GM04503 (cell line): ENCODE measurements around the gene OR2B2.
"Not testable (repeated sequence)": the region's sequence is repeated elsewhere in the genome, so short reads cannot be mapped to it uniquely, and the experiment has no call there.

Experiments
- DNase-seq: peaks from one replicate; pipeline ENCODE4 v3.0.0-alpha.2; 2012; ENCODE audit warnings: low read depth

Gene OR2B2

DNA sequence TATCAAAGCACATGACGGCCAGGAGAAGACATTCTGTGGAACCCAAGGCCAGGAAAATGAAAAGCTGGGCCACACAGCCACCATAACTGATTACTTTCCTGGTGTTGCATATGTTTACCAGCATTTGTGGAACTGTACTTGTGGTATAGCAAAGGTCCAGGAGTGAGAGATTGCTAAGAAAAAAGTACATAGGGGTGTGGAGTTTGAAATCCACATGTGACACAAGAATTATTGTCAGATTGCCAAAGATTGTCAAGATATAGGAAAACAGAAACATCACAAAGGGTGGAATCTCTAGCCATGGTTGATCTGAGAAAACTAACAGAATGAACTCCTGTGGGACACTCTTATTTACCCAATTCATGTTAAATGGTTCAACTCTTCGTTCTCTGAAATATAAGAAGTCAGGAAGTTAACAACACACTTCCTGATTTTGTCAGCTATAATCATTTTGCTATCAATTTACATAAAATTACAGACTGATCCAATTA is at the start of gene OR2B2:
TSS of gene OR2B2 (minus strand) at position 441 of the 491 bp plus-strand sequence. CDS start at position 364, 77 bp downstream.
- DNase-seq, result no peak

DNA sequence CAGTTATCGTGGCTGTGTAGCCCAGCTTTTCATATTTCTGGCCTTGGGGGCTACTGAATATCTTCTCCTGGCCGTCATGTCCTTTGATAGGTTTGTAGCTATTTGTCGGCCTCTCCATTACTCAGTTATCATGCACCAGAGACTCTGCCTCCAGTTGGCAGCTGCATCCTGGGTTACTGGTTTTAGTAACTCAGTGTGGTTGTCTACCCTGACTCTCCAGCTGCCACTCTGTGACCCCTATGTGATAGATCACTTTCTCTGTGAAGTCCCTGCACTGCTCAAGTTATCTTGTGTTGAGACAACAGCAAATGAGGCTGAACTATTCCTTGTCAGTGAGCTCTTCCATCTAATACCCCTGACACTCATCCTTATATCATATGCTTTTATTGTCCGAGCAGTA is 45.3 kb upstream of the OR2B2 start:
- no peak for DNase-seq

DNA sequence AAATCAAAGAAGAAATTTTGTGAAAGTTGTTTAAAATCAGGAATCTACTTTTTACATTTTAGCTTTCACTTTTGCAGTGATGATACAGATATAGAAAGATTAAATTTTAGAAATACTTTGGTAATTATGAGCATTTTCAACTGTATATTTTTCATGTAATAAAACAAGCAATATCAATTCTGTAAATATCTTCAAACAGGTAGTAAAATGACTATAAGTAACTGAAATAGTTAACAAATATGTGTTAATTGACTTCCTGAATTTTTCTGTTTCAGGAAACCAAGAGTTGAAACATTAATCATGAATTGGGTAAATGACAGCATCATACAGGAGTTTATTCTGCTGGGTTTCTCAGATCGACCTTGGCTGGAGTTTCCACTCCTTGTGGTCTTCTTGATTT is 44.7 kb upstream of the OR2B2 start, which contains the start of gene OR2B6:
TSS of gene OR2B6 (plus strand) at position 301 of the 400 bp plus-strand sequence. CDS start at position 301, 0 bp downstream.
- DNase-seq, result no peak

DNA sequence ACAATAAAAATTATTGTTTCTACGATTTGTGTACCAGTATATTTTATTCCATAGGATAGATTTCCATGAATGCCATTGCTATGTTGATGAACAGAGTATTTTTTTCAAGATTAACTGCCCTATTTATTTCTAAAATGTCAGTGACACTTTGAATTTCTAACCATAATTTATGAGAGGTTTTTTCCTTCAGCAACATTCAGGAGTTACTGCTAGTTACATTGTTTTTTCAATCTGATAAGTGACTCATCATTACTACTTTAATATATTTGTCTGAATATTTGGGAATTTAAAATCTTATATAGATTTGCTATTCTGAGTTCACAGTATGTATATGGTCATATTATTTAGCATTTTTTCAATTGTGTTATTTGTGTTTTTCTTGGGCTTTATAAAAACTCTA is 38.8 kb upstream of the OR2B2 start:
- DNase-seq, result no peak

DNA sequence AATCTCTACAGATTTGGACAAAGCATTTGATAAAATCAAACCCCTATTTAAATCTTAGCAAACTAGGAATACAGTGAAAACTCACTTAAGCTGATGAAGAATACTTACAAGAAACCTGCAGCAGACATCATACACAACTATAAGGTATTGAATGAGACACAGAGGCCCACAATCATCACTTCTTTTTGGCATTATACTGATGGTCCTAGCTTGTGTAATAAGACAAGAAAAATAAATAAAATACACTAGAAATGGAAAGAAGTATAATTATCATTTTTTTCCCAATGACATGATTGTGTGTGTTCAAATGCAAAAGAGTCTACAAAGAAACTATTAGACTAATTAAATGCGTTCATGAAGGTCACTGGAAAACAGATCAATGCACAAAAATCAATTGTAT is 36.0 kb upstream of the OR2B2 start:
- no peak for DNase-seq

DNA sequence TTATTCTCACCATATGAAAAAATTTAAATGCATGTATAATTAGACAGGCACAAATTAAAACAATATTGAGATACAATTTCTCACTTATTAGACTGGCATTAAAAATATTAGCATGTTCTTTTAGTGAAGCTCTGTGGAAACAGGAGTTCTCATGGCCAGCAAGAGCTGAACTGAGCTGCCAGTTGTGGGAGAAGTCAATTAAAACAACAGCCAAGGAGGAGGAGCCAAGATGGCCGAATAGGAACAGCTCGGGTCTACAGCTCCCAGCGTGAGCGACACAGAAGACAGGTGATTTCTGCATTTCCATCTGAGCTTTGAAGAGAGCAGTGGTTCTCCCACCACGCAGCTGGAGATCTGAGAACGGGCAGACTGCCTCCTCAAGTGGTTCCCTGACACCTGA is 30.9 kb upstream of the OR2B2 start:
- not testable (repeated sequence) for DNase-seq

DNA sequence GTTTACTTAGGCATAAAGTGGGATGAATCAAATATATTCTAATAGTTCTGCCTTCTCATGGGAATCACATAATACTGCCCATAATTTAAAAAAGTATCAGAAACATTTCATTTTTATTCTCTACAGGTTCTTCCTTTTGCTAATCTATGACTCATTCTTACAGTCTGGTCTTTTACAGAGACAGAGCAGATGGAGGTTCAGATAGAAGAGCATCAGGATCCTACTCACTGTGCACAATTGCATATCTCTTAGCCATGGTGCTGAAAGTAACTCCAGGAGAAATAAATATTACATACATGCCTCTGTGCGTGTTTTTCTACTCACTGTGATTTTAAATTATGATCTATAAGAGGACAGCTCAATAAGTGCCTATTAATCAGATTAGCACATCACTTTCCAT is 28.6 kb upstream of the OR2B2 start:
- DNase-seq, result no peak

DNA sequence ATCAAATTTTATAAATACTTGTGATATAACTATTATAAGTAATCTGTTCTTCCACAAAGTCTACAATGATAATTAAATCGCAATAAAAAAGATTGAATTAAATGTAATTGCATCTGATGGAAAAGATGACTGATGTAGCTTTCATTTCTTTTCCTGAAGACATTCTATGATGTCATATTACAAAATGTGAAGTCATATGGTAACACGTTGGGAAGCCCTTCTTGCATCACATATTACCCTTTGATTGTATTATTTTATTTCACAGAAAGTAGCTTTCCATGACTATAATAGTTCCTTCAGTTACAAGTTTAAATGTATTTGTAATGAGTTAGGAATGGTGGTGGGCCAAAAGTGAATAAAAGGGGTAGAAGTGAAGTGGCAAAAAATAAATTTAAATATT is 19.0 kb upstream of the OR2B2 start:
- no peak for DNase-seq

DNA sequence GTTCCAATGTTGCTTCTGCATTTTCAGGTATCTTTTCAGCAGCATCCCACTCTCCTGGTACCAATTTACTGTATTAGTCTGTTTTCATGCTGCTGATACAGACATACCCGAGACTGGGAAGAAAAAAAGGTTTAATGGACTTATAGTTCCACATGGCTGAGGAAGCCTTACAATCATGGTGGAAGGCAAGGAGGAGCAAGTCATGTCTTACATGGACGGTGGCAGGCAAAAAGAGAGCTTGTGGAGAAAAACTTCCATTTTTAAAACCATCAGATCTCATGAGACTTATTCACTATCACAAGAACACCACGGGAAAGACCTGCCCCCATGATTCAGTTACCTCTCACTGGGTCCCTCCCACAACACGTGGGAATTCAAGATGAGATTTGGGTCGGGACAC is 17.7 kb upstream of the OR2B2 start:
- not testable (repeated sequence) for DNase-seq

DNA sequence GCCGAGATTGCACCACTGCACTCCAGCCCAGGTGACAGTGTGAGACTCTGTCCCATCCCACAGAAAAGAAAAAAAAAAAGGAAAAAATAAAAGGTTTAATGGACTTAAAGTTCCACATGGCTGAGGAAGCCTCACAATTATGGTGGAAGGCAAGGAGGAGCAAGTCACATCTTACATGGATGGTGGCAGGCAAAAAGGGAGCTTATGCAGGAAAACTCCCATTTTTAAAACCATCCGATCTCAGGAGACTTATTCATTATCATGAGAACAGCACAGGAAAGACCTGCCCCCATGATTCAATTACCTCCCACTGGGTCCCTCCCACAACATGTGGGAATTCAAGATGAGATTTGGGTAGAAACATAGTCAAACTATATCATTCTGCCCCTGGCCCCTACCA is 15.8 kb upstream of the OR2B2 start:
- DNase-seq, result not testable (repeated sequence)

DNA sequence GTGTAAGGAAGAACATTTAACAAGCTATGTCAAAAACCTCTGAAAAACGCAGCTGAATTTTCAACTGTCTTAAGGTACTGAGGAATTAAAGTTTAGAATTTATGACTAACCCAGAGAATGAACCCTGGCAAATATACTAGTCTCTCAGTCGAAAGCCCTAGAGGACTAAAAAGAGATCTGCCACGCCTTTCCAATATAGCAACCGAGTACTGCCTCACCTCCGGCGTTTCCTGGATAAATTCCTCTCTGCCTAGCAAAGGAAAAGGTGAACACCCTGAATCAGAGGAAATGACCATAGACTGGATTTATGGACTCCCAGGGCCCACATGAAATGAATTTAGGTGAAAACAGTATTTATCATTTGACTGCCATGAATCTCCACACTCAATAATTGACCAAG is 12.0 kb upstream of the OR2B2 start:
- no peak for DNase-seq

DNA sequence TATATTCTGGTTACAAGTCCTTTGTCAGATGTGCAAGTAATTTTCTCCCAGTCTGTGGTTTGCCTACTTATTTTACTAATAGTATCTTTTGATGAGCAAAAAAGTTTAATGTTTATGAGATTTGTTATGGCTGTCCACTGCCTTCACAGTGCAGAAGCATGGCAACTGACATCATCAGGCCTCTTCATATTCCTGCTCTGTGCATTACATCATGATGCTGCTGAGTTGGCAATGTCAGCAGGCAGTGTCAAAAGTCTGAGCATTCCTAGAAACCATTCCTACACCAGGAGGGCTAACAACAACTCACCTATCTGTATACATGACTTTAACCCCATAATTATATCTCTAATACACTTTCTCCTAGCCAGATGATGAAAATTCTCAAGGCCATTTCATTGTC is 10.8 kb upstream of the OR2B2 start:
- no peak for DNase-seq

DNA sequence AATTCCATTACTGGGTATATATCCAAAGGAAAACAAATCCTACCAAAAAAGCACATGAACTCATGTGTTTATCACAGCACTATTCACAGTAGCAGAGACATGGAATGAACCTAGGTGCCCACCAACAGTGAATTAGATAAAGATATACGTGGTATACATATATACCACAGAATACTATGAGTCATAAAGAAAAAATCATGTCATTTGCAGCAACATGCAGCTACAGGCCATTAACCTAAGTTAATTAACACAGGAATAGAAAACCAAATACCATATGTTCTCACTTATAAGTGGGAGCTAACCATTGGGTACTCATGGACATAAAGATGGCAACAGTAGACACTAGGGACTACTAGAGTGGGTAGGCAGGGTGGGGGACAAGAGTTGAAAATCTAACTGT is 4.2 kb downstream of the OR2B2 start:
- no peak for DNase-seq

DNA sequence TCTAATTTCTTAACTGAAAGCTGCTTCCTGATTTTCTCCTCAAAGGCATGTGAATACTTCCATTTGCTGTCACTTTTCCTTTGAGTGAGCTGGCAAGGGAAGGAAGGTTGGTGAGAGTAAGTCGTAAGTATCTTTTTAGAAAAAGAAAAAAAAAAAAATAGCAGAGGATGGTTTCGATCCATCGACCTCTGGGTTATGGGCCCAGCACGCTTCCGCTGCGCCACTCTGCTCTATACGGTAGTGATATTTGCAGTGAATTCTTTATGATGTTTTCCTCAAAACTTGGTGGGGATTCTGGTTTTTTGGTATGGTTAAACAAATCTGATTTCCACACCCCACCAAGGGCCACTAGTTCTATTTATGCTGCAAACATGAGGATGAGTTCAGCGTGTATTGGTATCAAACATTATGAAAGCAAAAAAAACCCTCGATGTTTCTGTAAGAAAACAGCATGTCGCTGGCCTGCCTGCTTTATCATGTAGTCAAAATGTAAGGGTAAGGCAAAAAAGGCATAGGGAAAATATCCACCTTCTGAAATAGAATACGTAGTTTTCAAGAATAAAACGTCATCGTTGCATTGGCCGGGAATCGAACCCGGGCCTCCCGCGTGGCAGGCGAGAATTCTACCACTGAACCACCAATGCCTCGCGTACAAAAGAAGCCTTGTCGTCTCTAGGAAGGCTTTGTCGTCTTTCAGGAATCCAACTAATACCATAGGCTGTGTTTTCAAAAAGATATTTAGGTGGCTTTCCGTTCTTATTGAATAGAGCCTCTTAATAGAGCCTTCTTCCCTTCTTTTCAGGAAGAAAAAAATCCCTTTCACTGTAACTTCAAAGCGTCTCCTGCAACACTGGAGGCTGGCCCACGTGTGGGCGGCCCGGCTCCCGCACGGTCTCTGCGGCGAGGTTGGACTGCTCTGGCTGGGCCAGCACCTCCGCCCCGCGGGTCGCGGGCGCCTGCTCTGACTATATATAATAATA is 9.6 kb downstream of the OR2B2 start:
- peak; percentile 45 for DNase-seq

DNA sequence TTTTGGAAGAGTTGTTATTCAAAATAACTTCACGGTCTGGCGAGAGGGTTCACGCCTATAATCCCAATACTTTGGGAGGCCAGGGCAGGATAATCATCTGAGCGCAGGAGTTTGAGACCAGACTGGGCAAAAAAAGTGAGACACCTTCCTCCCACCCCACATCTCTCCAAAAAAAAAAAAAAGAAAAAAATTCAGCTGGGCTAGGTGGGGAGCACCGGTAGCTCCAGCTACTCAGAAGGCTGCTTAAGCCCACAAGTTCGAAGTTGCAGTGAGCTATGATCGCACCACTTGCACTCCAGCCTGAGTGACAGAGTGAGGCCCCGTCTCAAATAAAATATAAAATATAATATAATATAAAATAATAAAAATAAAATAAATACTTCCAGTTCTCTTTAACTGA is 10.4 kb downstream of the OR2B2 start:
- no peak for DNase-seq

DNA sequence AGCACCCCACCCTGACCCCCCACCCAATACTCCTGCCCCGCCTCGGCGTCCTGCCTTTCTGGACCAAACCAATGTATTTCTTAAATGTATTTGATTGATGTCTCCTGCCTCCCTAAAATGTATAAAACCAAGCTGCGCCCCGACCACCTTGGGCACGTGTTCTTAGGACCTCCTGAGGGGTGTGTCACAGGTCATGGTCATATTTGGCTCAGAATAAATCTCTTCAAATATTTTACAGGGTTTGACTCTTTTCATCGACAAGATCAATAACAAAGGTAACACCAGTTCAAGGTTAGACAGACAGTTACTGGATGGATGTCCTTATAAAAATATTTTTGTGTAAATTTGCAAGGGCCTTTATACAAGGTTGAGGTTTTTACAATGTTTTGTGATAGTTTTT is 12.0 kb downstream of the OR2B2 start:
- DNase-seq, result not testable (repeated sequence)

DNA sequence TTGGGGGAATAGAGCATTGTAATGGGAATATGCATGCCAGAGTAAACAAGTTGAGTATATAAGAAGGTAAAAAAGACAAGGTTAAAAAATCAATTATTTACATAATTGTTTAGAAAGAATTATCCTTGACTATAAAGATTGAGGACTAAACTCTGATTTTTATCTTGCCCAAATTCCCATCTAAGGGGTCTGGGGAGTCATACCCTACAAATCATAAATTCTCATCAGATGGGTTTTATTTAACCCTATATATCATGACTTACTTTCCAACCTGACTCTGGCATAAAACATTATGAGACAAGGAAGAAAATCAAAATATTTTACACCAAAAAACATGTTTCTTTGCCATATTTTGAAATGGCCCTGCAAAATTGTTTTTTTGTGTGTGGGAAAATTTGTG is 12.7 kb downstream of the OR2B2 start:
- DNase-seq, result no peak

DNA sequence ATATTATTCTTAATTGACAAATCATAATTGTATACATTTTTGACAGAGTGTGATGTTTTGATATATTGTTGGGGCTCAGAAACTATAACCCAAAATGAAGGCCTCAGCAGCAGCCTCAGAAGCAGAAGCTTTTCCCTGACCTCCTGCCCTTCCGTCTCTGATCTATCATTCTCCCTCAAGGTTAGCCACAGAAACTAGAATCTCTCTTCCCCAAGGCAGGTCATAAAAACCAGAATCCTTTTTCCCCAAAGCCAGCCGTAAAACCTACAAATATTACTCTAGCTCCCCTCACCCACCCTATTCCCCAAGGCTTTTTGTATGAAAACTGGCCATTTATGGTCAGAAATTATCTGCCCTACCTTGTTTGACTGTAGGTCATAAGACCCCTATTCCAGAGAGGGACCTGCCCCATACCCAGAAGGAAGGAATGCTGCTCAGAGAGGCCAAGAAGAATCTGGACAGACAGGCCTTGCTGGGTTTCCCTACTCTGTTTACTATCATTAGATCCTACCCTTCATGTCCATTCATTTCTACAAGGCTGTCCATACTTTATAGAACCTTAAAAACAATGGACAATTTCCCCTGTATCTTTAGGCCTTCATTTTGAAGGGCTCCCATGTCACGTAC is 14.5 kb downstream of the OR2B2 start:
- DNase-seq, result no peak

DNA sequence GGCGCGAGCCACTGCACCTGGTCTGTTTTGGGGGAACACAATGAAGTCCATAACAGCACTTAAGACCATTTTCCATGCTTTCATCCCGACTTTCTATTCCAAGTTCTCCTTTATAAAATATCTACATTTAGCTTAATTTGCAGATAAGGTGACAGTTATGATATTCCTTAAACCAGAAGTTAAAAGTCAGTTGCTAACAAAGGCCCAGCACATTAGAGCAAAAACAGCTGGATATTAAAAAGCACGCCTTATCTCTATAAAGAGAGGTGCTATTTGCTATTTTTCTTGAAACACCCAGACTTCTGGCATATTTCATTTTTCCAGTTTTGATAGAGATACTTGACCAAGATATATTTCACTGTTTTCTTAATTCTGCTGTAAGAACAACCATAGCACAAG is 15.8 kb downstream of the OR2B2 start:
- DNase-seq, result no peak

DNA sequence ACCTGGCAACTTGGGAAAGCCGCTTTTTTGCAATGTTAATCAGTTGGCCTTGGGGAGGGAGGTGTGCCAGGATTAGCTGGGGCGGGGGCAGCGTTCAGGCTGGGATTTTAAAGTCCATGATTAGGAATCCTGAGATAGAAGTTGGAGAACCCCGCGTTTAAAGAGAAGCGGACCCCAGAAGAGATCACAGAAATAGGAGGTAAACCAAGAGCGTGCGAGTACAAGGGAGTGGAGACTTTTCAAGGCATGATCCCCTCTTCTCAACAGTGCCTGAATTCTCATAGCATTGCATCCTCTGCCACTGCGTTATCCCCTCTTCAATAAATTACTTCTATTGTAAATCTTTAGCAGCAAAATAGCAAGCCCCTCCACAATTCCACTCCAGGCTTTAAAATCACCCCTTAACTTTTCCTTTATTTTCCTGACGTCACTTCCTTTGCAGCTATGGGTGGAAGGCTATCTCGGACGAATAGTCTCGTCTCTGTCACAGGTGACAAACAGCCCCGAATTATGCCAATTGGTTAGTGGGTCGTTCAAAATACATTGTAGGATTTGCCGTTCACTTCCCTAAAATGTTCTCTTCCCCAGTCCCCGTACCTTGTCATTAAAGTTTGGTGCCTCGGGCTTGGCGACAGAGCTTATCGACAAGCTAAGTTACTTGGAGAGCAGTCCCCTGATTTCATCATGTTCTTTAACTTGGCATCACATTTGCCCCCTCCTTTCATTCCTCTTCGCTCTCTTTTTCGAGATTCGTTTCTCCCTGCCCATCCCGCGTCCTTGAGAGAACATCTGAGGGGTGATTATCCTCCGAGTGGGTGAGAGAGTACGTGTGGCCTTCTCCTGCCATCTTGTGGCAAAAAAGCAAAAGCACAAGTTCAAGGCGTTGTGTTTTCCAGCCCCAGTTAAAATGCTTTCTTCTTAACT is 17.1 kb downstream of the OR2B2 start:
- no peak for DNase-seq

DNA sequence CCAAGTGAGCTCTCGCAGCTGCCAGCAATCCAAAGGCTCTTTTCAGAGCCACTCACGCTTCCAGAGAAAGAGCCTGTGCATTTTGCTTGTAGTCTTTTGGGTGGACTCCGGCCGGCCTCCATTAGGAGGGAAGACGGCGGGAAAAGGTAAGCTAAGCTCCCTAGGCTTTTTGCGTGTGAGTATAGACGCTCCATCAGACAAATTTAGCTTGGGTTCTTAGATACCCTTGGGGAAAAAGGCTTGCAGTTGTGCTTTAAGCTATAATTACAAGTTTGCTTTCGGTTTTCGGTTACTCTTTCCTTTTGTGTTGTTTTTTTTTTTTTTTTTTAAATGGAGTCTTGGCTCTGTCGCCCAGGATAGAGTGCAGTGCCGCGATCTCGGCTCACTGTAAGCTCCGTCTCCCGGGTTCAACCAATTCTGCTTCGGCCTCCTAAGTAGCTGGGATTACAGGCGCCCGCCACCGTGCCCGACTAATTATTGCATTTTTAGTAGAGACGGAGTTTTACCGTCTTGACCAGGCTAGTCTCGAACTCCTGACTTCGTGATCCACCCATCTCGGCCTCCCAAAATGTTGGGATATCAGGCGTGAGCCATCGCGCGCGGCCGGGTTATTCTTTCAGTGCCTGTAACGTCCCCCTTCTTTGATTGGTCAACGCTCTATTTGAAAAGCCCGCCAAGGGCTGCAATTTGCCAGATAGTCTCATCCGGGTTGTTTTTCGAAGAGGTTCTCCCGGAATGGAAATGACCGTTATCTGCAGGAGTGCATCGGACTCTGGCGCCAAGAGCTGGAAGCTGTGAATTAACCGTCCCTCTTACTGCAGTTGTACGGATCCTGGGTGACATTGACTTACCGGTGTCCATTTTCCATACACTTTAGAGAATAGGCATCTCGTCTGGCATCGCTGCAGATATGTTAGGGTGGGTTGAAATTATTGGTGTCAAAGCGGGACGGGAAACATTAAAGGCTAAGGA is 18.1 kb downstream of the OR2B2 start:
- peak; percentile 87 for DNase-seq
